GM12878 (cell line): ENCODE results near the gene DNAJC5. TPM values are rescaled to one million over a fixed set of nuclear protein-coding genes. Genes with fewer than 3 reads are reported as not detected.

ENCODE experiments used
- ASH2L ChIP-seq: fragments of 300-600, 200-600 bp; sonication (generic); IDR thresholded peaks from 2 replicates; pipeline ENCODE4 v1.6.1; 2017; ENCODE audit warnings: low read depth, mild to moderate bottlenecking, borderline replicate concordance
- ATF2 ChIP-seq: IDR thresholded peaks from 2 replicates; pipeline ENCODE4 v1.6.1; 2012; ENCODE audit warnings: low read length, inconsistent platforms
- BMI1 ChIP-seq: fragments of 450-650 bp; IDR thresholded peaks from 2 replicates; pipeline ENCODE4 v1.6.1; 2016; ENCODE audit warnings: mild to moderate bottlenecking, moderate library complexity, borderline replicate concordance
- DPF2 ChIP-seq: fragments of 450-650 bp; IDR thresholded peaks from 2 replicates; pipeline ENCODE4 v1.6.1; 2017; ENCODE audit warnings: mild to moderate bottlenecking
- ELK1 ChIP-seq: IDR thresholded peaks from 2 replicates; pipeline ENCODE4 v1.6.1; 2012; ENCODE audit warnings: low read depth, low read length, improper control_type of control experiment
- ESRRA ChIP-seq: IDR thresholded peaks from 2 replicates; pipeline ENCODE4 v1.6.1; 2012; ENCODE audit warnings: mild to moderate bottlenecking, low read length, improper control_type of control experiment
- GABPA ChIP-seq: IDR thresholded peaks from 2 replicates; pipeline ENCODE4 v1.6.1; 2014; ENCODE audit warnings: antibody characterized with exemption, low read depth, mild to moderate bottlenecking, inconsistent platforms
- HDGF ChIP-seq: fragments of 450-650 bp; IDR thresholded peaks from 2 replicates; pipeline ENCODE4 v1.6.1; 2016; ENCODE audit warnings: antibody characterized with exemption
- JUNB ChIP-seq: IDR thresholded peaks from 2 replicates; pipeline ENCODE4 v1.6.1; 2016; ENCODE audit warnings: antibody characterized with exemption, mild to moderate bottlenecking
- NR2C2 ChIP-seq: IDR thresholded peaks from 2 replicates; pipeline ENCODE4 v1.6.1; 2011; ENCODE audit warnings: borderline replicate concordance, low read depth; ENCODE audit not compliant: control insufficient read depth, insufficient read length
- NR2F1 ChIP-seq: fragments of 450-650 bp; conservative IDR thresholded peaks from 2 replicates; pipeline ENCODE4 v1.6.1; 2017; ENCODE audit warnings: mild to moderate bottlenecking
- PAX5 ChIP-seq: IDR thresholded peaks from 2 replicates; pipeline ENCODE4 v1.6.1; 2011; ENCODE audit warnings: low read depth, low read length, borderline replicate concordance
- RCOR1 ChIP-seq: conservative IDR thresholded peaks from 2 replicates; pipeline ENCODE4 v1.6.1; 2012; ENCODE audit warnings: low read depth, low read length, improper control_type of control experiment
- RELB ChIP-seq: fragments of 450-650 bp; IDR thresholded peaks from 2 replicates; pipeline ENCODE4 v1.6.1; 2017; ENCODE audit warnings: low read depth, mild to moderate bottlenecking, moderate library complexity
- SMAD1 ChIP-seq: fragments of 450-650 bp; IDR thresholded peaks from 2 replicates; pipeline ENCODE4 v1.6.1; 2018; ENCODE audit warnings: mild to moderate bottlenecking, low read depth; ENCODE audit not compliant: partially characterized antibody
- SMARCA5 ChIP-seq: fragments of 450-650 bp; IDR thresholded peaks from 2 replicates; pipeline ENCODE4 v1.6.1; 2017; ENCODE audit warnings: mild to moderate bottlenecking
- SREBF2 ChIP-seq: IDR thresholded peaks from 2 replicates; pipeline ENCODE4 v1.6.1; 2012; ENCODE audit warnings: mild to moderate bottlenecking, low read length
- SUZ12 ChIP-seq: fragments of 200-600 bp; sonication (generic); IDR thresholded peaks from one replicate; pipeline ENCODE4 v1.6.1; 2018; ENCODE audit warnings: antibody characterized with exemption, mild to moderate bottlenecking; ENCODE audit not compliant: unreplicated experiment
- TARDBP ChIP-seq: IDR thresholded peaks from 2 replicates; pipeline ENCODE4 v1.6.1; 2016; ENCODE audit warnings: borderline replicate concordance
- TCF12 ChIP-seq: IDR thresholded peaks from 2 replicates; pipeline ENCODE4 v1.6.1; 2011; ENCODE audit warnings: low read depth, mild to moderate bottlenecking, low read length
- WRNIP1 ChIP-seq: IDR thresholded peaks from 2 replicates; pipeline ENCODE4 v1.6.1; 2011; ENCODE audit warnings: low read depth, low read length, improper control_type of control experiment, borderline replicate concordance
- YY1 ChIP-seq: IDR thresholded peaks from 2 replicates; pipeline ENCODE4 v1.6.1; 2011; ENCODE audit warnings: low read depth, mild to moderate bottlenecking, low read length
- ZBED1 ChIP-seq: IDR thresholded peaks from 2 replicates; pipeline ENCODE4 v1.6.1; 2016; ENCODE audit warnings: borderline replicate concordance
- ZBTB40 ChIP-seq: fragments of 450-650 bp; IDR thresholded peaks from 2 replicates; pipeline ENCODE4 v1.6.1; 2016; ENCODE audit warnings: mild to moderate bottlenecking, moderate library complexity, borderline replicate concordance
- ZNF207 ChIP-seq: fragments of 450-650 bp; IDR thresholded peaks from 2 replicates; pipeline ENCODE4 v1.6.1; 2014; ENCODE audit warnings: antibody characterized with exemption, mild to moderate bottlenecking, borderline replicate concordance
- polyA plus RNA-seq, 11 experiments: library from polyadenylated mRNA; depleted of rRNA in 4 of 11; unstranded in 6 of 11; stranded (reverse) in 5 of 11; fragments of >200 nt; fragmentation: Nextera tagmentation in 4 of 11; fragmentation: Illumina TruSeq in 1 of 11; extraction: Ambion mirVana in 4 of 11; extraction: Trizol in 1 of 11; gene quantifications; 1 replicate in 1 of 11; 2 replicates in 10 of 11; pipeline versions ENCODE4 v1.2.1 to v1.2.3, GENCODE V29; 2011 to 2016; ENCODE audit warnings: inconsistent platforms in 2 of 11, missing spikeins in 2 of 11, low read depth in 1 of 11
- total RNA-seq, 4 experiments: library from RNA; depleted of rRNA in 3 of 4; stranded (reverse); fragments of >200 nt in 3 of 4; fragmentation: Illumina TruSeq in 1 of 4; extraction: Trizol in 1 of 4; gene quantifications; 2 replicates each; pipeline versions ENCODE4 v1.2.1 to v1.2.3, GENCODE V29; 2013 to 2021

Gene DNAJC5
- total and polyA plus RNA-seq, 10 of the 15 experiments (the other 5 are each of a cell fraction or from before 2014, with no cell fraction given): 0.69 to 36.8 (median 17.0) TPM

GRCh38 chr20:63864978-63865640 lies 29.8 kb upstream of the DNAJC5 start, which contains the start of gene TPD52L2 (continued):
- TF ChIP-seq RELB (peak; percentile 60), NR2C2 (no peak), ZBED1 (no peak), ASH2L (no peak), GABPA (peak; percentile 93), NR2F1 (peak; percentile 9; the same call in 1 of the 2 replicates), SREBF2 (no peak), WRNIP1 (no peak), ATF2 (no peak), SMARCA5 (no peak; the same call in 1 of the 2 replicates), SUZ12 (no peak), HDGF (peak; percentile 68; the same call in 1 of the 2 replicates), BMI1 (no peak), ESRRA (no peak), YY1 (peak; percentile 56), ZNF207 (no peak), DPF2 (peak; percentile 82; the same call in 1 of the 2 replicates), ELK1 (peak; percentile 92), JUNB (no peak), TCF12 (peak; percentile 48; the same call in 1 of the 2 replicates), RCOR1 (0 out of 2 replicates have a peak, but pooled peaks have one; percentile 33), ZBTB40 (peak; percentile 94), SMAD1 (no peak), TARDBP (no peak; the same call in 1 of the 2 replicates), PAX5 (no peak)
